Activated T-cell treated with anti-CD3 and anti-CD28 coated beads, Interleukin-2, amount 50 U/mL, for 72 hours (primary cell): ENCODE data around the gene MIB2. TPM values are rescaled to one million over a fixed set of nuclear protein-coding genes. Genes with fewer than 3 reads are reported as not detected.
"Not testable (repeated sequence)": the region's sequence is repeated elsewhere in the genome, so short reads cannot be mapped to it uniquely, and the experiment has no call there.

Experiments
- ATAC-seq, 2 donors: fragments of 150-1000 bp; cut with Tn5 transposase; replicated peaks in 1 of 2; 2 replicates each; pipeline ENCODE4 v1.10.0; 2021; ENCODE audit warnings: moderate library complexity in 2 of 2, mild to moderate bottlenecking in 1 of 2
- DNase-seq, 2 donors: peaks; one replicate each; pipeline ENCODE4 v3.0.0; 2021 to 2022; ENCODE audit warnings: mixed read lengths in 1 of 2
- H3K27ac Mint-ChIP-seq: one replicate; pipeline ENCODE4 v1.8.0; 2022; ENCODE audit warnings: mild to moderate bottlenecking, moderate library complexity, mixed read lengths
- H3K27me3 Mint-ChIP-seq: one replicate; pipeline ENCODE4 v1.8.0; 2022; ENCODE audit warnings: low read depth, mixed read lengths
- H3K36me3 Mint-ChIP-seq, 2 donors: one replicate each; pipeline ENCODE4 v1.8.0; 2022; ENCODE audit warnings: mixed read lengths in 2 of 2, mild to moderate bottlenecking in 1 of 2; ENCODE audit not compliant: insufficient read depth in 2 of 2
- H3K4me1 Mint-ChIP-seq: one replicate; pipeline ENCODE4 v1.8.0; 2022; ENCODE audit warnings: low read depth, mixed read lengths
- H3K4me3 Mint-ChIP-seq, 2 donors: one replicate each; pipeline ENCODE4 v1.8.0; 2022; ENCODE audit warnings: mild to moderate bottlenecking in 2 of 2, mixed read lengths in 2 of 2, moderate library complexity in 2 of 2
- H3K9me3 Mint-ChIP-seq, 2 donors: one replicate each; pipeline ENCODE4 v1.8.0; 2022; ENCODE audit warnings: mixed read lengths in 2 of 2
- total RNA-seq, 2 donors: library from RNA; stranded (reverse); gene quantifications; one replicate each; pipeline ENCODE4 v1.2.3, GENCODE V29; 2022

Gene MIB2
- total RNA-seq, 2 donors from 2014 or later = 68.6 to 78.6 TPM

GRCh38 chr1:1630191-1630964 is 15.1 kb downstream of the MIB2 start:
- Mint-ChIP-seq H3K27me3 (no peaks in the 10 kb centered on the region), H3K27ac (peak overlapping the region; percentile 85), H3K36me3 (peaks cover 2% of the 10 kb centered on the region in 2 donors), H3K4me1 (no peaks in the 10 kb centered on the region), H3K4me3 (peak overlapping the region; percentile 84 to 88), H3K9me3 (no peaks in the 10 kb centered on the region)
- peak; percentile 95 to 96 for DNase-seq
- ATAC-seq = peak; percentile 89 to 90

GRCh38 chr1:1630965-1631781 is 15.9 kb downstream of the MIB2 start:
- Mint-ChIP-seq H3K27ac (no peak overlapping the region), H3K4me3 (peak overlapping the region; percentile 51 to 68), H3K4me1 (no peaks in the 10 kb centered on the region), H3K9me3 (no peaks in the 10 kb centered on the region), H3K27me3 (no peaks in the 10 kb centered on the region), H3K36me3 (peaks cover 2% of the 10 kb centered on the region in 2 donors)
- ATAC-seq (no peak), DNase-seq (peak in 1 of 2 donors; percentile 29)

- DNase-seq (no peak), ATAC-seq (no peak)
- Mint-ChIP-seq H3K4me3 (peak within 1 kb of the TSS; percentile 51 to 68), H3K27ac (no peak within 1 kb of the TSS), H3K4me1 (no peaks in the 10 kb centered on the region), H3K36me3 (peaks cover 2% of the 10 kb centered on the region in 2 donors), H3K9me3 (no peaks in the 10 kb centered on the region), H3K27me3 (no peaks in the 10 kb centered on the region)
Observed at GRCh38 chr1:1631782-1632420, 16.6 kb downstream of the MIB2 start, which contains the start of gene MMP23B. MMP23B (plus strand) TSS chr1:1632173; CDS start chr1:1632219, 46 bp downstream.

- not testable (repeated sequence) for H3K9me3 Mint-ChIP-seq, H3K27ac Mint-ChIP-seq, H3K27me3 Mint-ChIP-seq, DNase-seq, H3K4me3 Mint-ChIP-seq, ATAC-seq, H3K36me3 Mint-ChIP-seq, H3K4me1 Mint-ChIP-seq
Observed at GRCh38 chr1:1633409-1633808, 18.1 kb downstream of the MIB2 start.

GRCh38 chr1:1634613-1635012 is 19.3 kb downstream of the MIB2 start:
- not testable (repeated sequence) for H3K36me3 Mint-ChIP-seq, H3K9me3 Mint-ChIP-seq, DNase-seq, ATAC-seq, H3K4me1 Mint-ChIP-seq, H3K27me3 Mint-ChIP-seq, H3K4me3 Mint-ChIP-seq, H3K27ac Mint-ChIP-seq

- H3K9me3 Mint-ChIP-seq, H3K27me3 Mint-ChIP-seq, H3K27ac Mint-ChIP-seq, H3K4me1 Mint-ChIP-seq, H3K4me3 Mint-ChIP-seq, ATAC-seq, DNase-seq, H3K36me3 Mint-ChIP-seq: not testable (repeated sequence)
Observed at GRCh38 chr1:1636621-1637478, 21.6 kb downstream of the MIB2 start.

- H3K4me1 Mint-ChIP-seq, H3K27ac Mint-ChIP-seq, H3K9me3 Mint-ChIP-seq, DNase-seq, H3K27me3 Mint-ChIP-seq, ATAC-seq, H3K36me3 Mint-ChIP-seq, H3K4me3 Mint-ChIP-seq: not testable (repeated sequence)
Observed at GRCh38 chr1:1637479-1637875, 22.2 kb downstream of the MIB2 start.

GRCh38 chr1:1638528-1638927 is 23.2 kb downstream of the MIB2 start:
- not testable (repeated sequence) for H3K27me3 Mint-ChIP-seq, H3K27ac Mint-ChIP-seq, H3K36me3 Mint-ChIP-seq, DNase-seq, H3K4me1 Mint-ChIP-seq, H3K4me3 Mint-ChIP-seq, H3K9me3 Mint-ChIP-seq, ATAC-seq

- not testable (repeated sequence) for ATAC-seq, H3K4me3 Mint-ChIP-seq, H3K27ac Mint-ChIP-seq
Observed at GRCh38 chr1:1639368-1639767, 24.1 kb downstream of the MIB2 start.

GRCh38 chr1:1640081-1640480 is 24.8 kb downstream of the MIB2 start:
- not testable (repeated sequence) for H3K4me3 Mint-ChIP-seq

More at GRCh38 chr1:1639368-1639767, 24.1 kb downstream of the MIB2 start:
- H3K36me3 Mint-ChIP-seq, H3K27me3 Mint-ChIP-seq, H3K9me3 Mint-ChIP-seq, H3K4me1 Mint-ChIP-seq, DNase-seq: not testable (repeated sequence)

GRCh38 chr1:1640711-1641461 is 25.6 kb downstream of the MIB2 start:
- not testable (repeated sequence) for H3K9me3 Mint-ChIP-seq, H3K27ac Mint-ChIP-seq, H3K4me3 Mint-ChIP-seq, DNase-seq, H3K27me3 Mint-ChIP-seq, H3K4me1 Mint-ChIP-seq, H3K36me3 Mint-ChIP-seq
- peak in 1 of 2 donors; percentile 16 for ATAC-seq

More at GRCh38 chr1:1640081-1640480, 24.8 kb downstream of the MIB2 start:
- DNase-seq, ATAC-seq, H3K36me3 Mint-ChIP-seq, H3K4me1 Mint-ChIP-seq, H3K27me3 Mint-ChIP-seq, H3K27ac Mint-ChIP-seq, H3K9me3 Mint-ChIP-seq: not testable (repeated sequence)

- H3K27ac Mint-ChIP-seq, ATAC-seq, H3K27me3 Mint-ChIP-seq, H3K9me3 Mint-ChIP-seq, DNase-seq, H3K4me1 Mint-ChIP-seq, H3K4me3 Mint-ChIP-seq: not testable (repeated sequence)
- peaks cover 14 to 28% of the 10 kb centered on the region in 2 donors for H3K36me3 Mint-ChIP-seq
Observed at GRCh38 chr1:1646326-1646725, 31.0 kb downstream of the MIB2 start.
